Measurements from ENCODE around the gene IFNA13. TPM values are rescaled to one million over a fixed set of nuclear protein-coding genes. Genes with fewer than 3 reads are reported as not detected.

Gene IFNA13
- total and polyA plus RNA-seq, 2 donors (not counting 3 experiments of a cell fraction or from before 2014, with no cell fraction given) = not detected

GRCh38 chr9:21392270-21392669, 24.4 kb upstream of the IFNA13 start:
- no peaks in the 10 kb centered on the region for H3K4me1 ChIP-seq (ENCODE audit: control insufficient read depth, extremely low read depth, insufficient read depth, low read length)
- H3K27me3 ChIP-seq (ENCODE audit: control insufficient read depth in 2 of 2, insufficient read depth in 2 of 2, low read length in 2 of 2) = peaks cover 24 to 73% of the 10 kb centered on the region in 2 experiments
- no peaks in the 10 kb centered on the region for H3K79me2 ChIP-seq (ENCODE audit: control insufficient read depth, insufficient read depth, low read length)
- intact Hi-C loops (cut with micrococcal nuclease) (no loop called here), dilution Hi-C loops (cut with MboI; ENCODE audit: extremely low pct_ligation_motif_present, low sequenced_read_pairs) (no loop called here)
- no peak overlapping the region for H3K27ac ChIP-seq (ENCODE audit: insufficient read depth, low read depth, low read length)
- H3K4me3 ChIP-seq (replicated peaks in 1 of 3; ENCODE audit: insufficient read depth in 1 of 3, low read depth in 1 of 3, low read length in 3 of 3) = no peak overlapping the region
- no peaks in the 10 kb centered on the region for H4K20me1 ChIP-seq (replicated peaks; ENCODE audit: control insufficient read depth, extremely low read depth, insufficient read depth, low read length)
- H3K36me3 ChIP-seq (ENCODE audit: control insufficient read depth in 2 of 2, extremely low read depth in 1 of 2, insufficient read depth in 2 of 2, low read length in 2 of 2) = no peaks in the 10 kb centered on the region
- H3K9ac ChIP-seq (replicated peaks; ENCODE audit: extremely low read depth, insufficient read depth, low read length) = no peak overlapping the region
- ChIA-PET POLR2A (no interaction called here), CTCF (interaction anchor here (0.6 to 2.8 kb wide), 15 partner anchors 11 to 238 kb away, joined by 3 to 15 read pairs (median 4); partner anchors contain the start of gene KLHL9)
- H2AFZ ChIP-seq (ENCODE audit: low read depth, low read length) = no peak overlapping the region
- no peaks in the 10 kb centered on the region for H3K9me1 ChIP-seq (replicated peaks; ENCODE audit: control insufficient read depth, extremely low read depth, insufficient read depth, low read length)
- TF ChIP-seq EZH2 (IDR thresholded peaks at IDR 0.05; ENCODE audit: borderline replicate concordance, low read depth, low read length, severe bottlenecking) (no peak), CTCF (IDR thresholded peaks at IDR 0.05; ENCODE audit: extremely low read depth in 1 of 2, insufficient read depth in 1 of 2, low read depth in 1 of 2, low read length in 2 of 2) (peak in 1 of 2 donors; percentile 15), GATA2 (IDR thresholded peaks at IDR 0.05; ENCODE audit: insufficient read depth, insufficient read length, low read depth, low read length) (no peak)
- H3K4me2 ChIP-seq (ENCODE audit: insufficient read depth, low read length) = no peak overlapping the region
- no TSS peak for BruUV-seq (replicated peaks)
- no peak for FAIRE-seq
- no peak for DNase-seq (ENCODE audit: low read depth, low spot score)
- H3K9me3 ChIP-seq (replicated peaks; ENCODE audit: control insufficient read depth, insufficient read depth, low read length) = no peaks in the 10 kb centered on the region

GRCh38 chr9:21385131-21385670, 17.3 kb upstream of the IFNA13 start, which contains the start of gene IFNA2:
Gene IFNA2 (minus strand): TSS chr9:21385398. CDS start chr9:21385329, 69 bp downstream.
- ChIA-PET POLR2A (no interaction called here), CTCF (interaction anchor here (2.1 kb wide), 1 partner anchor 10 kb away, joined by 10 read pairs; no protein-coding TSS in a partner anchor)
- Histone ChIP-seq H3K9me3 (replicated peaks; ENCODE audit: control insufficient read depth, insufficient read depth, low read length) (no peaks in the 10 kb centered on the region), H2AFZ (ENCODE audit: low read depth, low read length) (no peak within 1 kb of the TSS), H3K9me1 (replicated peaks; ENCODE audit: control insufficient read depth, extremely low read depth, insufficient read depth, low read length) (no peaks in the 10 kb centered on the region), H3K4me2 (ENCODE audit: insufficient read depth, low read length) (no peak within 1 kb of the TSS), H4K20me1 (replicated peaks; ENCODE audit: control insufficient read depth, extremely low read depth, insufficient read depth, low read length) (no peaks in the 10 kb centered on the region), H3K4me1 (ENCODE audit: control insufficient read depth, extremely low read depth, insufficient read depth, low read length) (no peaks in the 10 kb centered on the region), H3K36me3 (ENCODE audit: control insufficient read depth in 2 of 2, extremely low read depth in 1 of 2, insufficient read depth in 2 of 2, low read length in 2 of 2) (no peaks in the 10 kb centered on the region), H3K27ac (ENCODE audit: insufficient read depth, low read depth, low read length) (no peak within 1 kb of the TSS), H3K79me2 (ENCODE audit: control insufficient read depth, insufficient read depth, low read length) (no peaks in the 10 kb centered on the region), H3K9ac (replicated peaks; ENCODE audit: extremely low read depth, insufficient read depth, low read length) (no peak within 1 kb of the TSS), H3K27me3 (ENCODE audit: control insufficient read depth in 2 of 2, insufficient read depth in 2 of 2, low read length in 2 of 2) (peaks cover 8 to 73% of the 10 kb centered on the region in 2 experiments), H3K4me3 (replicated peaks in 1 of 3; ENCODE audit: insufficient read depth in 1 of 3, low read depth in 1 of 3, low read length in 3 of 3) (no peak within 1 kb of the TSS)
- no peak for TF ChIP-seq JUN (IDR thresholded peaks at IDR 0.05; ENCODE audit: borderline replicate concordance, insufficient read depth, insufficient read length, low read depth)
- TF ChIP-seq GATA2 (IDR thresholded peaks at IDR 0.05; ENCODE audit: insufficient read depth, insufficient read length, low read depth, low read length) = no peak
- TF ChIP-seq POLR2AphosphoS5 (IDR thresholded peaks at IDR 0.05; ENCODE audit: insufficient read depth, low read depth, low read length) = no peak
- TF ChIP-seq FOS (IDR thresholded peaks at IDR 0.05; ENCODE audit: borderline replicate concordance, insufficient read depth, low read length) = no peak
- no peak for TF ChIP-seq CTCF (IDR thresholded peaks at IDR 0.05; ENCODE audit: extremely low read depth in 1 of 2, insufficient read depth in 1 of 2, low read depth in 1 of 2, low read length in 2 of 2)
- no peak for TF ChIP-seq MAX (IDR thresholded peaks at IDR 0.05; ENCODE audit: insufficient read depth, insufficient read length)
- no peak for TF ChIP-seq EZH2 (IDR thresholded peaks at IDR 0.05; ENCODE audit: borderline replicate concordance, low read depth, low read length, severe bottlenecking)
- TF ChIP-seq POLR2A (IDR thresholded peaks at IDR 0.05; ENCODE audit: low read depth, low read length) = no peak
- no peak for TF ChIP-seq MYC (IDR thresholded peaks at IDR 0.05; ENCODE audit: low read depth, low read length)
- dilution Hi-C loops (cut with MboI; ENCODE audit: extremely low pct_ligation_motif_present, low sequenced_read_pairs) = no loop called here
- no peak for DNase-seq (ENCODE audit: low read depth, low spot score)
- no peak for FAIRE-seq
- no TSS peak for BruUV-seq (replicated peaks)
- intact Hi-C loops (cut with micrococcal nuclease) = no loop called here
